EH (cell line): ENCODE data around the gene NUAK2.
A peak's percentile ranks its signal among the peaks of the same experiment; 100 is the strongest.
"Not testable (repeated sequence)": the region's sequence is repeated elsewhere in the genome, so short reads cannot be mapped to it uniquely, and the experiment has no call there.

Source experiments
- DNase-seq: peaks from one replicate; pipeline ENCODE4 v3.0.0-alpha.2; 2015; ENCODE audit warnings: low read depth

The NUAK2 gene

DNA sequence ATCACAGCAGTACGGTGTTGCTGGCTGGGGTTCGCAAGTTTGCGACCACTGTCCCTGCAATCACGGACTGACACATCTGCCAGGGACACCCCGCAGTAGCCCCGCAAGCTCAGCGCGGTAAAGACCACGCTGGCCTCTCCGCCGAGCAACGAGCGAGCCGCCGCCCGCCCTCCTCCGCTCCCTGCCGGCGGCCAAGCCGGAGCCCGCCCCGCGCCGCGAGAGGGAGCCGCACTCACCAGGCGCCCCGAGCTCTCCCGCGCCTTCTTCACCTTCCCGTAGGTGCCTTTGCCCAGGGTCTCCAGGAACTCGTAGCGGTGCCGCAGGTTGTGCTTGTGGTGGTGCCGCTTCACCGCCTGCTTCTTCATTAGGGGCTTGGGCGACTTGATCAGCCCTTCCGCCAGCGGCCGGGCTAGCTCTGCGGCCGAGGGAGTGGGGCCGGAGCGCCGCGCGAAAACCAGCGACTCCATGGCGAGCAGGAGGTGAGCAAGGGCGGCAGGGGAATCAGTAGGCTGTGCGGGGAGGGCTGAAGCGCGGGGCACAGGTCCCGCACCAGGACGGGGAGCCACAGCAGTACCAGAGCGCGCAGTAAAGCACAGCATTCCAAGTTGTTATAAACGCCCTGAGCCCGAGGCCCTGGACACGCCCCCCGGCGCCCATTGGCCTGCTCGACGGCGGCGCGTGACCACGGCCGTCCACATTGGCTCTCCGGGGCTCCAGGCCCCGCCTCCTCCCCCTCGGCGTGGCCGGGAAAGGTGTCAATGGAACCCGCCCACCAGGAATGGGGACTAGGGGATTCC lies at the start of gene NUAK2:
Gene NUAK2, minus strand, starts transcription at position 584 of the 797 bp plus-strand sequence. Its CDS starts 117 bp downstream, at position 467.
- DNase-seq, result peak; percentile 93

DNA sequence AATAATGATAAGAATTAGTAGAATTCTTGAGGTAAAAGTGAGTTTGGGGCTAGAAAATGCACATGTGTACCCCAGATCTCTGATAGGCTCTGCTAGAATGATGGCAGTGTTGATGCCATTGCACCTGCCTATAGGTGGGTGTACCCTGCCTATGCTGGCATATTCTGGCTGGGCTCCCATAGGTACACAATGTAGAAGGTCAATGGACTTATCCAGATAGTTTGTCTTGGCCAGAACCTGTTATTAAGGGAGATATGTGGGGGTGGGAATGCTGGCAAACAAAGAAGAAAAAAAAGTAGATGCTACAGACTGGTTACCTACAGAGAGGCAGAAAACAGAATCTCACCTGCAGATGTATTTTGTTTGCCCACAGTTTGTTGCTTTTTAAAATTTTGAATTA lies 49.2 kb upstream of the NUAK2 start:
- no peak for DNase-seq

DNA sequence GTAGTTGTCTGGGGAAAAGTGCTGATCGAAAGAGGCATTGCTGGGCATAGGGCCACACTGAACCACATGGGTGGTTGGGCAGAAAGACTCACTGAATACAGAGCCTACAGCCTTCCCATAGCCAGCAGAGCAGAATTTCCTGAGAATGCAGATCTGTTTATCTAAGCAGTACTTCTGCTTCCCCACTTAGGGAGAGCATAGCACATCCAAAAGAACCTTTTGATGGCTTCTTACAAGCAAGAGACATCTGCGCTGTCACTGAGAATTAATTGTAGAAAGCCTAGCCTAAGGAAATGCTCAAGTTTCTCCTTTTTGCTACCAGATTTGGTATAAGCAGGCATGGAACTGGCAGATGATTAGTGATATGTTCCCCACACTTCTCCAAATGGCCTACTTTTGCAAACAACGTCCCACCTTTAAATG lies 48.2 kb upstream of the NUAK2 start:
- no peak for DNase-seq

DNA sequence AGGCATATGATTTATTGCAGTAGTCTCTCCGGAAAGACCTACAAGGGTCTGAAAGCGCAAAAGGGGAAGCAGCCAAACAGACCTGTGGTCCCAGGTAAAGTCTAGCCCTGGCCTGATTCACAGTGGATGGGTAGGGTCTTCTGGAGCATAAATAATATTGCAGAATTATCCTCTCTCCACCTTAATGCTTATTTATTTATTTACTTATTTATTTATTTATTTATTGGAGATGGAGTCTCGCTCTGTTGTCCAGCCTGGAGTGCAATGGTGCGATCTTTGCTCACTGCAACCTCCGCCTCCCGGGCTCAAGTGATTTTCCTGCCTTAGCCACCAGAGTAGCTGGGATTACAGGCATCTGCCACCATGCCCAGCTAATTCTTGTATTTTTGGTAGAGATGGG lies 46.9 kb upstream of the NUAK2 start:
- DNase-seq, result no peak

DNA sequence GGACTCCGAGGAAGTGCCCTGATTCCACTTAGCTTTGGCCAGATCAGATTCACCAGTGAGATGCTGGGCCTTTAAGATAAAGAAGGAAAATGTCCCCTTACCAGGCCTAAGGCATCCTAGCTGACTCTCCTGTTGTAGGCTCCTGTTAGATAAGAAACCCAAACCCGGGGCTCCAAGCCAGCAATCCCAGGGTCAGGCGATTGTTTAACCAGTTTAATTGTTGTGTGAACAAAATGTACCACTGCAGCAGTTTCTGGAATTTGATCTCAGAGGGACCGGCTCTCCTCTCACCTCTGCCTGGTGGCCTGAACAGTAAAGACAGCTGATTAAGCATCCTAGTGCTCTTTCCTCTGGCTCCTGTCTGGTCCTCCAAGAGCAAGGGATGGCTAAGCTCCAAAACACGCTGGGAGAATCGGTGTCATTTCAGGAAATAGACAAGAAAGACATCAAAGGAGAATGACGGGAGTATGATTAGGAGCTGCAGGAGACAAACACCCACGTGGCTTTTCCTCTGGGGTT lies 44.5 kb upstream of the NUAK2 start:
- DNase-seq, result no peak

DNA sequence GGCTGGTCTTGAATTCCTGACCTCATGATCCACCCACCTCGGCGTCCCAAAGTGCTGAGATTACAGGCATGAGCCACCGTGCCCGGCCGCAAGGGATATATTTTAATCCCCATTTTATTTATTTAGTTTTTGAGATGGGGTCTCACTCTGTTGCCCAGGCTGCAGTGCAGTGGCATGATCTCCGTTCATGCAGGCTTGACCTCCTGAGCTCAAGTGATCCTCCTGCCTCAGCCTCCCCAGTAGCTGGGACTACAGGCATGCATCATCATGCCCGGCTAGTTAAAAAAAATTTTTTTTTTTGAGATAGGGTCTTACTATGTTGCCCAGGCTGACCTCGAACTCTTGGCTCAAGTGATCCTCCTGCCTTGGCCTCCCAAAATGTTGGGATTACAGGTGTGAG lies 43.5 kb upstream of the NUAK2 start:
- DNase-seq, result not testable (repeated sequence)

DNA sequence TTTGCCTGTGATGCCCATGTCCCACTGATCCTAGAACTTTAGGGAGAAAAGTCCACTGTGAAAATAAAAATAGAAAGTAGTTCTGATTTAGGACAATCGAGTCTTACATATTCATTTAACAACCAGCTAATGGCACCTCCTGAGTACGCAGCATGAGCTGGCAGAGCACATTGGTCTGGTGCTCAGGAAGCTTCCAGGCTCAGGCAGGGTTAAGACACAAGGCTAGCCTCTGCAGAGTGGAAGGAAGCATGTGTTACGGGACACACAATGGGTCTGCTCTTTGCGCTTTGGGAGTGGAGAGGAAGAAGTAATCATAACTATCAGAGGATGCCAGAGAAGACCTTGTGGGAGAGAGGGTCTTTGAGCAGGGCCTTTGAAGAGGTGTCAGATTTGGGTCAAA lies 39.3 kb upstream of the NUAK2 start:
- DNase-seq, result no peak

DNA sequence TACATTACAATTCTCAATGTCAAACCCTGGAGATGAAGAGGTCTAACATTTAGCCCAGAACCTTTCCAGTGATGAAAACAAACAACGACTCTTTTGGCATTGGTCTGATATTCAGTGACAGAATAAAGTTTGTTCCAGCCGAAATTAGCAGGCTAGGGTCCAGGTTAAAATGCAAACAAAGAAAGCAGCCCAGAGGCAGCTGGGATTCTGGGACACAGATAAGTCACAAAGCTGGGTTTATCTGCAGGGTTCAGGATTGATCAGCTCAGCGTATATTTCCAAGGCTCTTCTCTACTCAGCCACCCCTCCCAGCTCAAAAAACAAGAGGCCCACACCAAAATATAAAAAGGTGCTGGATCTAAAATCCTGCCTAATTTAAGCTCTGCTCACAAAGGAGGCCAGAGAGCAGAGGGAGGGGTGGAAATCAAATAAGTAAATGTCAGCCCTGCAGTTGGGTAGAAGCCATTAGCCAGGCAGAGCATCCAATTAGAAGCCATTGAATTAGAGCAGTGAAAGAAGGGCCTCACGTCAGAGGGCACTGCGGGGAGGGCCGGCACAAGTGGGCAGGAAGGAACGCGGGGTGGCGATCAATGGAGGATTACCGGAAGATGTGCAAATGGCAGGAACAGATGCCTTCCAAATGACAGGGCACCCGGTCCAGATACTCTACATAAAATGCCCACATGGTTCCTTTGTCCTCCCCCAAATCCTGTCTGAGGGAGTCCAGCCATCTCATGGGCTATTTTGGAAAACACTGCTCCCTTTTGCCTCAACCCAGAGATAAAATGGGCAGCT lies 38.4 kb upstream of the NUAK2 start:
- no peak for DNase-seq

DNA sequence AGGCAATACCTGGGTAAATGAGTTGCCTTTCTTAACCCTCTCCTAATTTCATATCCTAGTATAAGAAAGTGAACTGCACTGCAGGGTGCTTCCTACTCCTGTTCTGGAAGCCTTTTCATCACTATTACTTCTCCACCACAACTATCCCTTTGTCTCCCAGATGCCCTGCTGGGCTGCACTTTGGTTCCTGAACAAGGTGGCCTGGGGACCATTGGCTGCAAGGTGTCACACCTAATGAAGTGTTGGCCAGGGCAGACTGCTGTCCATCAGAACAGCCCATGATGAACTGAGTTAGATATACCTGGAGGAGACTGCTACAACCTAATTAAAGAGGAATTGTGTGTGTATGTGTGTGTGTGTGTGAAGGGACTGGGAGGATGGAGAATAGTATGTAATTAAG lies 37.0 kb upstream of the NUAK2 start:
- no peak for DNase-seq

DNA sequence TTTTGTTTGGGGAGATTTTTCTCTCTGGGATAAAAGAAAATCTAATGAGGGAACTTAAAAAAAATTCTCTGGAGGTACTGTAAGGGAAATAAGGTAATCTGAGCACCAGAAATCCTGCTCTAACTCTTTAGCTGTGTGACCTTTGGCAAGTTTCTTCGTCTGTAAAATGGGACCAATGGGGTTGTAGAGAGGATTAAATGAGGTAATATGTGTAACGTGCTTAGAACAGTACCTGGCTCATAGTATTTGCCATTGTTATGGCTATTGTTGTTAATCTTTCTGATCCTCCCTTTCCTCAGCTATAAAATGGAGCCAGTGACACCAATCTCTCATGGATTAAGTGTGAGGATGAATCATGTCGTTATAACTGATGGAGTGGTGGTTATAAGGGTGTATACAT lies 36.0 kb upstream of the NUAK2 start:
- DNase-seq, result no peak

DNA sequence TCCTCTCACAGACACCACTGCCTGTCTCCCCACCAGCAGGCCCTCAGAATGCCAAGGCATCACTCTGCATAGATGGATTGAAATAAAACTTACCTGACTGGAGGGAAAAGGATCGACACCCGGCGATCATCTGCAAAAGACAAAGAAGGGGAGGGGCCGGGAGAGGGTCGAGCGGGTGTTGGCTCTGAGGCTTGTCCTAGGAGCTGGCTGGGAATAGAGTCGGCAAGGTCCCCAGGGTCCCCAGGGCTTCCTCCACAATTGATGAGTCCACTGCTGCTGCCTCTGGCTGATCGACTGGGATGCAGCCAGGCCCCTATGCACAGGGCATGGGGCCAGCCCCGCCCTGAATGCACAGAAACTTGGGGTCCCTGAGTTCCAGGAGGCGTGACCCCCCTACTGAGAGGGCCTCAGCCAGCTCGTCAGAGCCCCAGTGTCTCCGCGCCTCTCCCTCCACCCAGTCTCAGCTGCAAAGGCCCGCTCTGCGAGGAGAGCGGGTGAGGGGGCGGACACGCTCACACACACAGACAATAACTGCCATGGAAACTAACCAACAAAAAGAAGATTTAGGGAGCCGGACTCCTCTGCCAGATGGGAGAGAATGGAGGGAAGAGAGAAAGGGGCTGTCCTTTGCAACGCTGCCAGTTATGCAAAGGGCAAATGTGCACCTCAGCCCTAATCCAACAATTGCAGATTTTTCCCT lies 35.0 kb upstream of the NUAK2 start, which contains the start of gene KLHDC8A:
Gene KLHDC8A, minus strand, starts transcription at position 483 of the 700 bp plus-strand sequence. CDS start 13,318 bp downstream, outside the sequence.
- DNase-seq, result no peak

DNA sequence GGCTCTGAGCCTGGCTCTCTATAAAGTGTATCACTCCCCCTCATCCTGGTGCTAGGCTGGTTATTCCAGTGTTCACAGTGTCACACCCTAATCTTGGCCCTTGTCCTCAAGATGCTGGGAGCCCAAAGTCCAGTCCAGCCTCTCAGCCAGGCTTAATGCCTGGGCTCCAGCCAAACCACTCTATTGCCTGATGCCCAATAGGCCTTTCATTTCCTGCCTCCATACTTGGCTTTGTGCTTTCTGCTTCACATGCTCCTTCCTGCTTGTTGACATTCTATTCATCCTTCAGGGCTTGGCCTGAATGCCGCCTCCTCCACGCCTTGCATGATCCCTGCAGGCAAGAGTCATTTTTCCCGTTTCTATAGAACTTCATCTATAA lies 33.5 kb upstream of the NUAK2 start:
- peak; percentile 36 for DNase-seq

DNA sequence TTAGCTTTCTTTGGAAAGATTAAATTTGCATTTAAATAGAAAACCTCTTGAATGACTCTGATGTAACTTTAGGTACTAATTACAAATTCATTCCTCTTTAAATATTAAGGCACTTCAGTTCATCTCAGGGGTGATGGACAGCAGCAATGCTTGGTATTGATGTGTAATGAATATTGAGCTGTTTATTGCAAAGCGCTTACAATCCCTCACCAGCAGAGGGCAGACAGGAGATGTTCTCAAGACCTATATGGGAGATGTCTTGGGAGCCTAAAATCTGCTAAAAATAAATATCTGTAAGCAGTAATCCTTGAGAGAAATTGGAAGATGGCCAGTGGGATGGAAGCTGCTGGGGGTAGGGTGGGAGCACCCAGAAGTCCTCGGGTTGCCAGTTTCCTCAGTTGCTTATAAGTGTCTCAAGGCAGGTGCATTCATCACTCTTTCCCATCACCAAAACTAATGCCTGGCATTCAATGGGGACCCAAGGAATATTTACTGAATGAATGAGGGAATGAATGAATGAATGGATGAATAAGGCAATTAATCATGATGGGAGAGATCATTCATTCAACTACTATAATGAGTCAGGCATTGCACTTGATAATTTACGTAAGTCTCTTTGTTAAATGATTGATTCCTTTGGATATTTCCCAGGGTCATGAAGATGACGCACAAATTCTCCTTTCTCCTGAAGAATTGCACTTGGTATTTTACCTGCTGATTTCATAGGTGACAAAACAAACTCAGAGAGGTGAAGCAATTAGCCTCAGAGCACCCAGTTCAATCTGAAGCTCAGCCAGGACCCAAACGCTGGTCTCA lies 32.9 kb upstream of the NUAK2 start:
- DNase-seq, result peak; percentile 72

DNA sequence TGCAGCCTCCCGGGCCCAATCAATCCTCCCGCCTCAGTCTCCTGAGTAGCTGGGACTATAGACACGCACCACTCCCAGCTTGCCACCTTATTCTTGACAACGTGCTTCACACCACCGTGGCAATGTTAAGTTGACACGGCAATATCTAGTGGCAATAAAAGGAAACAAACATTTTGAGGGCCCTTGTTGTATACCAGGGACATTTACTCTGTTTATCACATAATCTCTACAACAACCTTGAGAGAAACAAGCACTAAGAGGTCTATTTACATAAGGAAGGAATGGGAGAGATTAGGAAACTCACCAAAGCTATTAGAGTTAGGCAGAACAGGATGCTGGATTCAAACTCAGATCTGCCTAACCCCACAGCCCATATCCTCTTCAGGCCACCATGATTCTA lies 32.1 kb upstream of the NUAK2 start:
- DNase-seq, result no peak

DNA sequence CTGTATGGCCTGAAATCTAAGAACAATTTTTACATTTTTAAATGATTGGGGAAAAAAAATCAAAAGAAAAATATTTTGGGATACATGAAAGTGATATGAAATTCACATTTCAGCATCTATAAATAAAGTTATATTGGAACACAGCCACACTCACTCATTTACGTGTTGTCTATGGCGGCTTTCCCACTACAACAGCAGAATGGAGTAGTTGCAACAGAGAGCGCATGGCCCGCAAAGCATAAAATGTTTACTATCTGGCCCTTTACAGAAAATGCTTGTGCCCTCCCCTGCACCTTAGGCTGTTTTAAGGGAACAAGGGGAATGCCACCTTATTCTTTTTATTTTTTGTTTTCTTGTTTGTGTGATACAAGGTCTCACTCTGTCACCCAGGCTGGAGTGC lies 31.6 kb upstream of the NUAK2 start:
- no peak for DNase-seq

DNA sequence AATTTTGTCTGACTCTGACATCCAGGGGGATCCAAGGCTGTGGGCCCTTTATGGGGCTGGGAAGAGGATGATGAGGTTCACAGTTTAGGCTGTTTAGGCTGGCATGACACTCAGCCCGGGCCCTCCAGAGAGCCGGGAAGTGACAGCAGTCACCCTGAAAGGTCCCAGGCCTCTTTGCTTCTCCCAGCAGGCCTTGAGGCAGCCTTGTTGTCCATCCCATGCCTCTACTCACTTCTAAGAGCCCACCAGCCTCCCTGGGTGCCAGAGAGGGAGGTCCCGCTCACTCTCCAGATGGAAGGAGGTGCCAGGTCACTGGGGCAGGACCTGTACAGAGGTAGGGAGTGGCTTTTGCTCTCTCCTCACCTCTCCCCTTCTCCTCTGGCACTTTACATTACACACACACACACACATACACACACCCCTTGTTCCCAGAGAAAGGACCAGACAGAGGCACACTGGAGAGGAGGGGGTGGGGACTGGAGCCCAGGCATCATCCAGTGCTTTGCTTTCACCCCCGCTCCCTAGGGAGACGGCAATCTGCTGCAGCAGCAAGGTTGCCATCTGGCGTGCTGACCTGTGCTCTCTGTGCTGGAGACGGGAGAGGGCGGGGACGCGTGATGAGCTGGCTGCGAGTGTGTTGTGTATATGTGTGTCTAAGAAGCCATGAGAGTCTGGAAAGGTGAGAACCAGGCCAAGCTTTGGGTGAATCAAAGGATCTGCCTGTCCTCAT lies 30.6 kb upstream of the NUAK2 start:
- DNase-seq, result no peak

DNA sequence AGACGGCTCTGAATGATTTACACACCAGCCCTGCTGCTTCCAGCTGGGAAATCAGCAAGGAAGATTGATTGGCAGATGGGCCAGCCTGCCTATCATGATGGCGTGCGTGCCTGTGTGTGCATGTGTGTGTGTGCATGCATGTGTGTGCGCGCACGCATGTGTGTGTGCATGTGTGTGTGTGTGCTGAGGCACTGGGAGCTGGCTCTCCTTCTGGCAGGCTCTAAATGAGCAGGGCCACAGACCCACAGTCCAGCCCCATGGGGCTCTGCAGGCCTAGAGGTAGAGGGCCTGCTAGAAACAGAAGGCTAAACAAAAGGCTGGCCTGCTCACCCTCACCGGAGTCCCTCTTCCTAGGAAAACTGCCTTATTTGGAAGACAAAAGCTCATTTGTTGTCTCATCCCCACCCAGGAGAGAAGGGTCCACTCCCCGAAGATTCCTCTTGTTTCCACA lies 29.2 kb upstream of the NUAK2 start:
- DNase-seq, result no peak

DNA sequence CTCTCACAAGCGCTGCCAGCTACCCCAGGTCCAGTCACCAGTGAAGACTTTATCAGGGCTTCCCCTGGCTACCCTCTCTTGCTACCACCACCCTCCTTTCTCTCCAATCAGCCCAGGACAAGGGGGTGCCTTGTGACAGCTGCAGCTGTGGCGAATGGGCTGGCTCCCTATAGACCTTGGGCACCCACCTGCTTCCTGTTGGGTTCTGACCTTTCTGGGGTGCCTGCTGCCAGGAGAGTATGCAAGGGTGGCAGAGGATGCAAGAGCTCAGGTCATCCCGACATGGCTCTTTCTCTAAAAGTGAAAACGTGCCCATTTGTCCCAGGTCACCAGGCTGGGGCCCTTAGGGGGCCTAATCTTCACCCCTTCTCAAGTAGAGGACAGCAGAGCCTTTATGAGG lies 28.6 kb upstream of the NUAK2 start:
- DNase-seq, result no peak

DNA sequence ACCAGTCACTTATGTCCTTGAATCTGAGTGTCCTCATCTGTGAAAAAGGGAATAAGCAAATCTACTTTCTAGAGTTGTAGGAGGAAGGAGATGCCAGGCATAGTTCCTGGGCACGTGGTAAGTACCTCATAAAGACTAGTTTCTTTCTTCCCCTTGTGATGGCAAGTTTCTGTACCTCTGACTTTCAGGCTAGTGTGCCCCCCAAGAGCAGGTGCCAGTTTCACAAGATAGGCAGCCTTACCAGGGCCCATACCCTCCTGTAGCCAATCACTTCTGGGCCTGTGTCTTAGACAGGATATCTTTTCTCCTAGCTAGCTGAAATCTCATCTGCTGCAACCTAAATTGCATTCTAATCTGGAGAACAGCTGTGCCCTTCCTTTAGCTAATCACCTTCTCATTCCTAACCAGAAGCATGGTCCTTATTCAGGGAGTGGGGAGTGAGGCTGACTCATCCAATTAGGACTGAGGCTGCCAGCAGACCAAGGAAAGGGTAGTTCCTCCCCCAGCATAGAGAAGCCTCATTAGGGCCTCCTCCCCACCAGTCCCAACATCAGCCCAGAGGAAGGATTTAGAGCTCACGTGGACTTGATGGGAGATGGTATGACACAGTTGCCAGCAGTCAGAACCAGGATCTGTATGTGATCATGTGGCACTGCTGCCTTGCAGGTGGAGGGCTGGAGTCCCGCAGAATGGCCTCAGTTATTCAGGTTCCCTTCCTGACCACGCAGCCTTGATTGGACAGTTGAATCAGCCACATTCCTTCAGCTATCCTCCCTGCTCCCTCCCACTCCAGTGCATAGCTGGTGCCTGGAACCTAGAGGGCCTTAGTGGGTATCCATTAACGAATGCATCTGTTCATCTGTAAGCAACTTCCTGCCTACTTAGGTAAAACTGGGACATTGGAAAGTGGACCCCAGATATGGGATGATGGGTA lies 27.3 kb upstream of the NUAK2 start:
- peak; percentile 16 for DNase-seq
